Measurements from ENCODE around the gene TPK1.
A peak's percentile ranks its signal among the peaks of the same experiment; 100 is the strongest.

TPK1 gene

DNA sequence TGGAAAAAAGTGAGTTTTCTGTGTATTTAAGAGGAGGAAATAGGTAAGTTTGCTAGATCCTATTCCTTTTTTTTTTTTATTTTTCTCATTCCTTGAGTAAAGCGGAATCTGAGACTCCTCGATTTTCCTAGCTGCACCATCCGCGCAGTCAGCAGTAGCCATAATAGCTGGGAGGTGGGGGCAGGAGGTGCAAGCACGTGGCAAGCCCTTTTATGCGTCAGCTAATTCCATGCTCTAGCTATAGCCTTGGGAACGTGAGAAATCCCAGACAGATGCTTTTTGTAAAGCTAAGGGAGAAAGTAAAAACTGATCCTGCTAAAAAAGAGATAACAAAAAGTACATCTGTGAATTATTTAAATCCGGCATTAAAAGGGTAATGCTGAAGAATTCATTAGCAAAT, 33.2 kb upstream of the TPK1 start:
- TF ChIP-seq, protein P1, sequence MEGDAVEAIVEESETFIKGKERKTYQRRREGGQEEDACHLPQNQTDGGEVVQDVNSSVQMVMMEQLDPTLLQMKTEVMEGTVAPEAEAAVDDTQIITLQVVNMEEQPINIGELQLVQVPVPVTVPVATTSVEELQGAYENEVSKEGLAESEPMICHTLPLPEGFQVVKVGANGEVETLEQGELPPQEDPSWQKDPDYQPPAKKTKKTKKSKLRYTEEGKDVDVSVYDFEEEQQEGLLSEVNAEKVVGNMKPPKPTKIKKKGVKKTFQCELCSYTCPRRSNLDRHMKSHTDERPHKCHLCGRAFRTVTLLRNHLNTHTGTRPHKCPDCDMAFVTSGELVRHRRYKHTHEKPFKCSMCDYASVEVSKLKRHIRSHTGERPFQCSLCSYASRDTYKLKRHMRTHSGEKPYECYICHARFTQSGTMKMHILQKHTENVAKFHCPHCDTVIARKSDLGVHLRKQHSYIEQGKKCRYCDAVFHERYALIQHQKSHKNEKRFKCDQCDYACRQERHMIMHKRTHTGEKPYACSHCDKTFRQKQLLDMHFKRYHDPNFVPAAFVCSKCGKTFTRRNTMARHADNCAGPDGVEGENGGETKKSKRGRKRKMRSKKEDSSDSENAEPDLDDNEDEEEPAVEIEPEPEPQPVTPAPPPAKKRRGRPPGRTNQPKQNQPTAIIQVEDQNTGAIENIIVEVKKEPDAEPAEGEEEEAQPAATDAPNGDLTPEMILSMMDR (IDR thresholded peaks at IDR 0.05), result no peak
- peak overlapping the region; percentile 51 for H3K27ac ChIP-seq
- H3K27me3 ChIP-seq (ENCODE audit: control insufficient read depth, insufficient read depth, low read length), result no peaks in the 10 kb centered on the region
- no peaks in the 10 kb centered on the region for H3K79me2 ChIP-seq
- peak overlapping the region; percentile 64 for H3K4me2 ChIP-seq (ENCODE audit: low read length)
- no peaks in the 10 kb centered on the region for H3K36me3 ChIP-seq (ENCODE audit: control insufficient read depth, insufficient read depth, low read length)
- H3K4me1 ChIP-seq, result peaks cover 8% of the 10 kb centered on the region
- H3K4me3 ChIP-seq (ENCODE audit: low read depth, low read length), result peak overlapping the region; percentile 27
- H3K9me3 ChIP-seq (ENCODE audit: control insufficient read depth, low read length), result no peaks in the 10 kb centered on the region
- H3K9ac ChIP-seq, result no peak overlapping the region
- H2AFZ ChIP-seq, result peak overlapping the region; percentile 31

GRCh38 chr7:144866189-144866588, 30.3 kb upstream of the TPK1 start:
- H3K9me3 ChIP-seq (ENCODE audit: control insufficient read depth, low read length), result no peaks in the 10 kb centered on the region
- no peak overlapping the region for H3K27ac ChIP-seq
- TF ChIP-seq, protein P1 (IDR thresholded peaks at IDR 0.05), result no peak
- H2AFZ ChIP-seq, result no peak overlapping the region
- no peaks in the 10 kb centered on the region for H3K79me2 ChIP-seq
- H3K4me1 ChIP-seq, result no peaks in the 10 kb centered on the region
- H3K4me3 ChIP-seq (ENCODE audit: low read depth, low read length), result no peak overlapping the region
- H3K9ac ChIP-seq, result no peak overlapping the region
- H3K36me3 ChIP-seq (ENCODE audit: control insufficient read depth, insufficient read depth, low read length), result no peaks in the 10 kb centered on the region
- no peaks in the 10 kb centered on the region for H3K27me3 ChIP-seq (ENCODE audit: control insufficient read depth, insufficient read depth, low read length)
- H3K4me2 ChIP-seq (ENCODE audit: low read length), result no peak overlapping the region

- H3K4me2 ChIP-seq (ENCODE audit: low read length), result no peak overlapping the region
- no peak overlapping the region for H3K27ac ChIP-seq
- H3K9me3 ChIP-seq (ENCODE audit: control insufficient read depth, low read length), result no peaks in the 10 kb centered on the region
- TF ChIP-seq, protein P1 (IDR thresholded peaks at IDR 0.05), result no peak
- H2AFZ ChIP-seq, result no peak overlapping the region
- no peaks in the 10 kb centered on the region for H3K79me2 ChIP-seq
- H3K27me3 ChIP-seq (ENCODE audit: control insufficient read depth, insufficient read depth, low read length), result no peaks in the 10 kb centered on the region
- H3K36me3 ChIP-seq (ENCODE audit: control insufficient read depth, insufficient read depth, low read length), result no peaks in the 10 kb centered on the region
- no peak overlapping the region for H3K9ac ChIP-seq
- H3K4me3 ChIP-seq (ENCODE audit: low read depth, low read length), result no peak overlapping the region
- peaks cover 10% of the 10 kb centered on the region for H3K4me1 ChIP-seq
Measured at GRCh38 chr7:144863320-144863647, 27.4 kb upstream of the TPK1 start.

- Histone ChIP-seq H3K27me3 (ENCODE audit: control insufficient read depth, insufficient read depth, low read length) (no peaks in the 10 kb centered on the region), H2AFZ (no peak overlapping the region), H3K4me2 (ENCODE audit: low read length) (no peak overlapping the region), H3K79me2 (no peaks in the 10 kb centered on the region), H3K4me1 (peaks cover 15% of the 10 kb centered on the region), H3K27ac (no peak overlapping the region), H3K36me3 (ENCODE audit: control insufficient read depth, insufficient read depth, low read length) (no peaks in the 10 kb centered on the region), H3K9ac (no peak overlapping the region), H3K9me3 (ENCODE audit: control insufficient read depth, low read length) (no peaks in the 10 kb centered on the region), H3K4me3 (ENCODE audit: low read depth, low read length) (no peak overlapping the region)
- TF ChIP-seq, protein P1 (IDR thresholded peaks at IDR 0.05), result no peak
Measured at GRCh38 chr7:144862612-144863319, 26.9 kb upstream of the TPK1 start.

DNA sequence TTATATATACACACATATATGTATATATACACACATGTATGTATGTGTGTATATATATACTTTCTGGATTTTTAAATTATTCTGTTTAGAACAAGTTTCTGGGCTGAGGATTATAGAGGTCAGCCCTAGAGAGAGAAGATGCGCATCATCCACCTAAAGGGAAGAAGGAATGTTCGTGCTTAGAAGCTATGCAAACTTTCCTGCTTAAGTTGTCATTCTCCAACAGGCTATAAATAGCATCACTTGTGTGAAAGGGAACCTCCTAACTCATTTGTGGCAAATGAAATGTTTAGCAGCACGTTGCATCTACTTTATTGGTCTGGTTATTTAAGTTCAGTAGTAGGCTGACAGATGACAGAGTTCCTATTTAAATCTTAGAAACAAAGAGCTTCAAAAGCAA, 23.9 kb upstream of the TPK1 start:
- Histone ChIP-seq H3K36me3 (ENCODE audit: control insufficient read depth, insufficient read depth, low read length) (no peaks in the 10 kb centered on the region), H3K79me2 (no peaks in the 10 kb centered on the region), H3K4me1 (peaks cover 31% of the 10 kb centered on the region), H3K27me3 (ENCODE audit: control insufficient read depth, insufficient read depth, low read length) (no peaks in the 10 kb centered on the region), H3K9ac (no peak overlapping the region), H3K4me2 (ENCODE audit: low read length) (no peak overlapping the region), H2AFZ (peak overlapping the region; percentile 44), H3K27ac (peak overlapping the region; percentile 5), H3K9me3 (ENCODE audit: control insufficient read depth, low read length) (no peaks in the 10 kb centered on the region), H3K4me3 (ENCODE audit: low read depth, low read length) (no peak overlapping the region)
- TF ChIP-seq, protein P1 (IDR thresholded peaks at IDR 0.05), result no peak
